ENCODE data around the gene ANXA1. TPM values are rescaled to one million over a fixed set of nuclear protein-coding genes. Genes with fewer than 3 reads are reported as not detected.
A peak's percentile ranks its signal among the peaks of the same experiment; 100 is the strongest.

Gene ANXA1
- total RNA-seq, 1 experiment from 2014 or later = 72.0 TPM

- BruUV-seq (replicated peaks) = no TSS peak
- Histone ChIP-seq H3K27me3 (ENCODE audit: control insufficient read depth, insufficient read depth, low read length) (no peaks in the 10 kb centered on the region), H3K9me3 (ENCODE audit: control insufficient read depth, insufficient read depth, low read depth, low read length) (no peaks in the 10 kb centered on the region), H3K36me3 (ENCODE audit: control insufficient read depth, insufficient read depth, low read length) (no peaks in the 10 kb centered on the region), H3K4me1 (ENCODE audit: control insufficient read depth, insufficient read depth, low read length) (peaks cover 19% of the 10 kb centered on the region), H3K4me3 (ENCODE audit: low read depth in 2 of 2, low read length in 2 of 2) (peak overlapping the region; percentile 45 to 63), H3K27ac (ENCODE audit: low read length) (peak overlapping the region; percentile 77)
- ChIA-PET CTCF (no interaction called here), POLR2A (interaction anchor here (1.1 kb wide), 1 partner anchor 42 kb away, joined by 11 read pairs; no protein-coding TSS in a partner anchor)
- ATAC-seq (peak; percentile 92), DNase-seq (ENCODE audit: low read depth, low spot score) (no peak)
- TF ChIP-seq TCF7L2 (IDR thresholded peaks at IDR 0.05; ENCODE audit: low read depth, low read length) (no peak), SIN3A (IDR thresholded peaks at IDR 0.05; ENCODE audit: borderline replicate concordance, insufficient read depth, low read depth, low read length) (no peak), REST (IDR thresholded peaks at IDR 0.05; ENCODE audit: insufficient read depth in 1 of 2, low read depth in 2 of 2, low read length in 1 of 2) (no peak), POLR2AphosphoS5 (IDR thresholded peaks at IDR 0.05; ENCODE audit: low read depth, low read length) (no peak), CTCF (IDR thresholded peaks at IDR 0.05) (no peak)
- intact Hi-C loops (cut with micrococcal nuclease; ENCODE audit: unreplicated experiment) = no loop called here
- in situ Hi-C loops (cut with HindIII; ENCODE audit: low pct_unique_long_range_greater_than_20kb, low sequenced_read_pairs) = no loop called here
Measured at GRCh38 chr9:73132034-73132776, 19.5 kb upstream of the ANXA1 start.

- ATAC-seq (no peak), DNase-seq (ENCODE audit: low read depth, low spot score) (no peak)
- TF ChIP-seq CTCF (IDR thresholded peaks at IDR 0.05) (no peak), POLR2AphosphoS5 (IDR thresholded peaks at IDR 0.05; ENCODE audit: low read depth, low read length) (no peak), REST (IDR thresholded peaks at IDR 0.05; ENCODE audit: insufficient read depth in 1 of 2, low read depth in 2 of 2, low read length in 1 of 2) (no peak), TCF7L2 (IDR thresholded peaks at IDR 0.05; ENCODE audit: low read depth, low read length) (no peak), SIN3A (IDR thresholded peaks at IDR 0.05; ENCODE audit: borderline replicate concordance, insufficient read depth, low read depth, low read length) (no peak)
- no peaks in the 10 kb centered on the region for H3K9me3 ChIP-seq (ENCODE audit: control insufficient read depth, insufficient read depth, low read depth, low read length)
- no TSS peak for BruUV-seq (replicated peaks)
- peaks cover 22% of the 10 kb centered on the region for H3K4me1 ChIP-seq (ENCODE audit: control insufficient read depth, insufficient read depth, low read length)
- H3K27me3 ChIP-seq (ENCODE audit: control insufficient read depth, insufficient read depth, low read length) = no peaks in the 10 kb centered on the region
- H3K4me3 ChIP-seq (ENCODE audit: low read depth in 2 of 2, low read length in 2 of 2) = peak overlapping the region in 1 of 2 experiments; percentile 45; a peak in 3 of 4 replicates
- peak overlapping the region; percentile 44; the same call in 1 of the 2 replicates for H3K27ac ChIP-seq (ENCODE audit: low read length)
- intact Hi-C loops (cut with micrococcal nuclease; ENCODE audit: unreplicated experiment) (no loop called here), in situ Hi-C loops (cut with HindIII; ENCODE audit: low pct_unique_long_range_greater_than_20kb, low sequenced_read_pairs) (no loop called here)
- no peaks in the 10 kb centered on the region for H3K36me3 ChIP-seq (ENCODE audit: control insufficient read depth, insufficient read depth, low read length)
- ChIA-PET POLR2A (interaction anchor here (1.1 kb wide), 1 partner anchor 41 kb away, joined by 11 read pairs; no protein-coding TSS in a partner anchor), CTCF (interaction anchor here (0.7 kb wide), 1 partner anchor 44 kb away, joined by 3 read pairs; no protein-coding TSS in a partner anchor)
Measured at GRCh38 chr9:73133022-73133651, 18.5 kb upstream of the ANXA1 start.

Measured in Panc1 (cell line).